ENCODE measurements around the gene PDGFRB. TPM values are rescaled to one million over a fixed set of nuclear protein-coding genes. Genes with fewer than 3 reads are reported as not detected.

The PDGFRB gene
- total and polyA plus RNA-seq, 10 of the 15 experiments (the other 5 are each of a cell fraction or from before 2014, with no cell fraction given) = 0.02 to 3.0 (median 1.0) TPM

GRCh38 chr5:150113047-150113744, 42.4 kb downstream of the PDGFRB start:
- Histone ChIP-seq H3K36me3 (ENCODE audit: control insufficient read depth in 2 of 2, insufficient read depth in 2 of 2, low read length in 1 of 2) (no peaks in the 10 kb centered on the region), H3K4me1 (ENCODE audit: control insufficient read depth, insufficient read depth, low read length) (no peaks in the 10 kb centered on the region), H3K79me2 (ENCODE audit: control insufficient read depth, insufficient read depth, low read length) (no peaks in the 10 kb centered on the region), H3K27ac (ENCODE audit: control insufficient read depth, insufficient read depth) (no peak overlapping the region), H3K9ac (ENCODE audit: control insufficient read depth, insufficient read depth, low read length) (no peak overlapping the region), H4K20me1 (ENCODE audit: control insufficient read depth, insufficient read depth) (no peaks in the 10 kb centered on the region), H3K4me3 (no peak overlapping the region), H3K27me3 (replicated peaks in 1 of 2; ENCODE audit: control insufficient read depth in 2 of 2, insufficient read depth in 2 of 2, low read length in 1 of 2) (no peaks in the 10 kb centered on the region; a peak in 1 of 4 replicates), H3K4me2 (ENCODE audit: control insufficient read depth, insufficient read depth) (no peak overlapping the region), H3K9me3 (replicated peaks; ENCODE audit: control insufficient read depth, insufficient read depth, low read length) (no peaks in the 10 kb centered on the region), H2AFZ (ENCODE audit: control insufficient read depth, low read depth, low read length) (no peak overlapping the region)
- no peak for DNase-seq (ENCODE audit: low read depth, low spot score)
- ChIA-PET POLR2A (no interaction called here), CTCF (no interaction called here), SMC1A (ENCODE audit: uncharacterized antibody, unreplicated experiment) (interaction anchor here (1.3 to 1.9 kb wide), 2 partner anchors 9 to 92 kb away, joined by 3 to 6 read pairs; no protein-coding TSS in a partner anchor), RAD21 (ENCODE audit: unreplicated experiment) (no interaction called here)
- TF ChIP-seq CBX3 (IDR thresholded peaks at IDR 0.05; ENCODE audit: borderline replicate concordance, low read depth) (no peak), EGR1 (IDR thresholded peaks at IDR 0.05; ENCODE audit: borderline replicate concordance in 1 of 2, low read depth in 2 of 2, low read length in 2 of 2) (no peak), TARDBP (IDR thresholded peaks at IDR 0.05; ENCODE audit: borderline replicate concordance) (no peak), PAX5 (IDR thresholded peaks at IDR 0.05; ENCODE audit: borderline replicate concordance, low read depth, low read length) (no peak), IRF5 (IDR thresholded peaks at IDR 0.05; ENCODE audit: borderline replicate concordance) (no peak), E2F8 (IDR thresholded peaks at IDR 0.05; ENCODE audit: low read depth, partially characterized antibody) (no peak), NFXL1 (IDR thresholded peaks at IDR 0.05; ENCODE audit: borderline replicate concordance) (no peak), NR2C1 (IDR thresholded peaks at IDR 0.05) (no peak), ZZZ3 (IDR thresholded peaks at IDR 0.05; ENCODE audit: control insufficient read depth, insufficient read length, low read depth) (no peak), SUPT20H (IDR thresholded peaks at IDR 0.05; ENCODE audit: borderline replicate concordance, control insufficient read depth, low read depth, low read length) (no peak), FOXM1 (IDR thresholded peaks at IDR 0.05; ENCODE audit: low read depth, low read length) (no peak), RB1 (IDR thresholded peaks at IDR 0.05; ENCODE audit: borderline replicate concordance) (no peak), REST (IDR thresholded peaks at IDR 0.05; ENCODE audit: low read depth, low read length) (no peak), ZNF384 (IDR thresholded peaks at IDR 0.05; ENCODE audit: borderline replicate concordance, low read depth, low read length) (no peak), TCF12 (IDR thresholded peaks at IDR 0.05; ENCODE audit: low read depth, low read length) (no peak)
- WGBS (ENCODE audit: insufficient coverage, insufficient replicate concordance, low lambda C conversion rate, missing lambda C conversion rate) = 34% methylated on average over 18 of the region's 18 CpGs
- intact Hi-C loops (cut with micrococcal nuclease; ENCODE audit: unreplicated experiment) = no loop called here
- in situ Hi-C loops (cut with MboI) = no loop called here
- BruUV-seq (replicated peaks) = no TSS peak
- no peak for ATAC-seq
- FAIRE-seq = no peak
